Omental fat pad (tissue), 4 donors: ENCODE data around the gene OXA1L. TPM values are rescaled to one million over a fixed set of nuclear protein-coding genes. Genes with fewer than 3 reads are reported as not detected.
"Not testable (repeated sequence)": the region's sequence is repeated elsewhere in the genome, so short reads cannot be mapped to it uniquely, and the experiment has no call there.

Experiments used
- ATAC-seq: fragments of 150-250 bp; one replicate; pipeline ENCODE4 v1.9.1; 2016; ENCODE audit warnings: mild to moderate bottlenecking, moderate library complexity; ENCODE audit not compliant: low FRiP score
- DNase-seq: peaks from one replicate; pipeline ENCODE4 v3.0.0-alpha.2; 2019; ENCODE audit warnings: low spot score
- CTCF ChIP-seq, 3 donors: fragments of 450-650 bp; IDR thresholded peaks; one replicate each; pipeline ENCODE4 v1.5.1; 2016 to 2017; ENCODE audit warnings: antibody characterized with exemption in 3 of 3, mild to moderate bottlenecking in 3 of 3, moderate library complexity in 2 of 3
- total RNA-seq, 4 donors: library from RNA; depleted of rRNA; stranded (reverse); fragments of >200 nt; gene quantifications; one replicate each; pipeline ENCODE4 v1.1.0, GENCODE V29; 2016

Gene OXA1L
- total RNA-seq, 4 donors from 2014 or later: 73.3 to 100 (median 98.6) TPM

GRCh38 chr14:22733829-22734228 is 32.7 kb upstream of the OXA1L start:
- TF ChIP-seq CTCF (IDR thresholded peaks at IDR 0.05): no peak
- DNase-seq: no peak
- ATAC-seq: no peak

- no peak for DNase-seq
- no peak for ATAC-seq
- TF ChIP-seq CTCF (IDR thresholded peaks at IDR 0.05): no peak
Measured at GRCh38 chr14:22735096-22735495, 31.4 kb upstream of the OXA1L start.

GRCh38 chr14:22736384-22736783 is 30.1 kb upstream of the OXA1L start:
- not testable (repeated sequence) for DNase-seq, ATAC-seq

GRCh38 chr14:22737052-22737451 is 29.4 kb upstream of the OXA1L start:
- ATAC-seq (no peak), DNase-seq (no peak)
- no peak for TF ChIP-seq CTCF (IDR thresholded peaks at IDR 0.05)

- no peak for TF ChIP-seq CTCF (IDR thresholded peaks at IDR 0.05)
- DNase-seq (no peak), ATAC-seq (no peak)
Measured at GRCh38 chr14:22739423-22739822, 27.1 kb upstream of the OXA1L start.

- ATAC-seq (no peak), DNase-seq (no peak)
- TF ChIP-seq CTCF (IDR thresholded peaks at IDR 0.05): no peak
Measured at GRCh38 chr14:22740020-22740419, 26.5 kb upstream of the OXA1L start.

GRCh38 chr14:22747769-22748168 is 18.7 kb upstream of the OXA1L start:
- no peak for DNase-seq
- TF ChIP-seq CTCF (IDR thresholded peaks at IDR 0.05): no peak
- no peak for ATAC-seq

GRCh38 chr14:22748206-22748605 is 18.3 kb upstream of the OXA1L start:
- ATAC-seq (no peak), DNase-seq (no peak)
- no peak for TF ChIP-seq CTCF (IDR thresholded peaks at IDR 0.05)
